Measurements from ENCODE around the gene TFAP2B.

The TFAP2B gene

DNA sequence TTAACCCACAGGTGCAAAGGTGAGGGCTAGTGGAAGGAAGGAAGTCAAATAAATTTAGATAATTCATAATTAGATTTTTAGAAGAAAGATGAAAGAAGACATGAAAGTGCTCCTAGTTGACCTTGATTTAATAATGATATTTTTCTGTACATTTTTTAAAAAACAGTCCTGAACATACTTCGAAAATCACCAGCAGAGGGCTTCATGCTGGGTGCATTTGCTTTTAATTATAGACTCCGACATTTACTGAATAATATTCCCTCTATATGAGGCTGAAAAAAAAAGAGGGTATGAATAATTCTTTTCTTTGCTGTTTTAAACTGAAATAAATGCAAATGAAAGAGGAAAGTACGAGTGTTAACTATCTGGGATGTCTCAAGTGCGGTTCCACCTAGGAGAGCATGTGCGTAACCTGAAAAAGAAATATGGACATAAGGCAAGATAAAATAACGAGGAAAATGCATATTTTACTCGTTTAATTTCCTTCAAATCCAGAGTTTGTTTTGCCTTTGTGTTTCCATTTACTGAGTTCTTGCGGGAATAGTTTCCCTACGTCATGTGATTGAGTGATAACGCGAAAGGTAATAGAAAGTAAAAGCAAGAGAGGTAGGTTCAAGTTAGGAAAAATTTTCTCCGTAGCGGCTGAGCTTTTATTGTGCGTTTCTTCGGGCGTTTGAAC, 3.1 kb upstream of the TFAP2B start:
- TF ChIP-seq POLR2AphosphoS5 (IDR thresholded peaks at IDR 0.05; ENCODE audit: low read depth, low read length) (no peak), TAF1 (IDR thresholded peaks at IDR 0.05; ENCODE audit: borderline replicate concordance, insufficient read depth, low read length) (no peak), FOXP2 (optimal IDR thresholded peaks at IDR 0.05; ENCODE audit: borderline replicate concordance, extremely low read depth, extremely low read length, insufficient read depth) (no peak), SIN3A (IDR thresholded peaks at IDR 0.05; ENCODE audit: borderline replicate concordance, insufficient read depth, low read length) (no peak)
- TF ChIP-seq, protein P1, sequence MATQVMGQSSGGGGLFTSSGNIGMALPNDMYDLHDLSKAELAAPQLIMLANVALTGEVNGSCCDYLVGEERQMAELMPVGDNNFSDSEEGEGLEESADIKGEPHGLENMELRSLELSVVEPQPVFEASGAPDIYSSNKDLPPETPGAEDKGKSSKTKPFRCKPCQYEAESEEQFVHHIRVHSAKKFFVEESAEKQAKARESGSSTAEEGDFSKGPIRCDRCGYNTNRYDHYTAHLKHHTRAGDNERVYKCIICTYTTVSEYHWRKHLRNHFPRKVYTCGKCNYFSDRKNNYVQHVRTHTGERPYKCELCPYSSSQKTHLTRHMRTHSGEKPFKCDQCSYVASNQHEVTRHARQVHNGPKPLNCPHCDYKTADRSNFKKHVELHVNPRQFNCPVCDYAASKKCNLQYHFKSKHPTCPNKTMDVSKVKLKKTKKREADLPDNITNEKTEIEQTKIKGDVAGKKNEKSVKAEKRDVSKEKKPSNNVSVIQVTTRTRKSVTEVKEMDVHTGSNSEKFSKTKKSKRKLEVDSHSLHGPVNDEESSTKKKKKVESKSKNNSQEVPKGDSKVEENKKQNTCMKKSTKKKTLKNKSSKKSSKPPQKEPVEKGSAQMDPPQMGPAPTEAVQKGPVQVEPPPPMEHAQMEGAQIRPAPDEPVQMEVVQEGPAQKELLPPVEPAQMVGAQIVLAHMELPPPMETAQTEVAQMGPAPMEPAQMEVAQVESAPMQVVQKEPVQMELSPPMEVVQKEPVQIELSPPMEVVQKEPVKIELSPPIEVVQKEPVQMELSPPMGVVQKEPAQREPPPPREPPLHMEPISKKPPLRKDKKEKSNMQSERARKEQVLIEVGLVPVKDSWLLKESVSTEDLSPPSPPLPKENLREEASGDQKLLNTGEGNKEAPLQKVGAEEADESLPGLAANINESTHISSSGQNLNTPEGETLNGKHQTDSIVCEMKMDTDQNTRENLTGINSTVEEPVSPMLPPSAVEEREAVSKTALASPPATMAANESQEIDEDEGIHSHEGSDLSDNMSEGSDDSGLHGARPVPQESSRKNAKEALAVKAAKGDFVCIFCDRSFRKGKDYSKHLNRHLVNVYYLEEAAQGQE (IDR thresholded peaks at IDR 0.05; ENCODE audit: insufficient read depth in 1 of 2, low read depth in 2 of 2, low read length in 2 of 2), result no peak

DNA sequence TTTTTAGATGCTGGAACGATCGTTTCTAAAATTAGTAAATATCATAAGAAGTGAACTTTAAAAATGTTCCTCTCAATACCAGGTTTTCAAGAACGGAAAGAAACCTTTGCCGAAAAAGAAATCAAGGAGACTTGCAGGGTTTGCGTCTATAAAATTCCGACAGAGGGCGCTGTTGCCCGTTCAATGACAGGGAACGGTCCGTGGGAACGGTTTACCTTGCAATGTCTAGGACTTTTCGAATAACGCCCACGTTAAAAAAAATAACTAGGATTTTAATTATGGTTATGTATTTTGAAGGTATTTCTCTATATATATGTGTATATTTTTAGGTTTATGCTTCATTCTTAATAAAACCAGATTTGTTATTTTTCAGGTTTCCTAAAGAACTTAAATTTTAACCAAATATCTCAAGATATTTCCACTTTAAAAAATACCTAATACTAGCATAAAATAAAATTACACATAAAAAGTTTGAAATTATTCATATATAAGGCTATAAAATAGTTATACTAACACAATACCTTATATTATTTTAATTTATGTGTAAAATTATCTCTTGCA, 2.5 kb upstream of the TFAP2B start:
- TF ChIP-seq, protein P1 (IDR thresholded peaks at IDR 0.05; ENCODE audit: insufficient read depth in 1 of 2, low read depth in 2 of 2, low read length in 2 of 2), result no peak
- no peak for TF ChIP-seq TAF1 (IDR thresholded peaks at IDR 0.05; ENCODE audit: borderline replicate concordance, insufficient read depth, low read length)
- no peak for TF ChIP-seq POLR2AphosphoS5 (IDR thresholded peaks at IDR 0.05; ENCODE audit: low read depth, low read length)
- no peak for TF ChIP-seq SIN3A (IDR thresholded peaks at IDR 0.05; ENCODE audit: borderline replicate concordance, insufficient read depth, low read length)
- TF ChIP-seq FOXP2 (optimal IDR thresholded peaks at IDR 0.05; ENCODE audit: borderline replicate concordance, extremely low read depth, extremely low read length, insufficient read depth), result no peak

DNA sequence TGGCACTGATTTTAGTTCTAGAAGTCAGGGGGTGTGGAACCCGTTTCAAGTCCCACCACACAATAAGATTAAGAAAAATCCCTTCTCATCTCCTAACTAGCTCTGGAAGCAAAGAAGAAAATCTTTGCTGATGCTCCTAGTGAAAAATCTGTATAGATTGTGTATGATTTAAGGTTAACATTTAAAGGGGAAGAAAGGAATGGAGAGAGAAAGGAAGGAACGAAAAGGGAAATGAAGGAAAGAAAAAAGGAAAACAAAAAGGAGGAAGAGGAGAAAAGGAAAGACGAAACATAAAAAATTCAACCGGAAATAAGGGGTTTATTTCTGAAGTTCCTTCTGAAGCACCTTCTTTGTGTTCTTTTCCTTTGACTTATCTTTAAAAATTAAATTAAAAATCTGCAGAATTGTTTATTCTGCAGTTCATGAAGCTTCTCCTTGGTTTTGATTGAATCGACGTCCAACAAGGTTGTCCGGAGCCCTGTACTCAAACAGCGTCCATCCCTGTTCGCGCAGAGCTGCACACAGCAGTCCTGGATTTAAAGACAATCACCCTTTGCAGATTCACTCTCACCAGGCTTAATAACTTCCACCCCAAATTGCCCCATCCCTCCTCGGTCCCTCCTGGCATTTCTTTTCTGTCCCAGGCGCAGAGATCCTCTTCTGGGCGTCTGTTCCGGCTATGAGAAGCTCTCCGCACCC, 1.6 kb upstream of the TFAP2B start:
- TF ChIP-seq FOXP2 (optimal IDR thresholded peaks at IDR 0.05; ENCODE audit: borderline replicate concordance, extremely low read depth, extremely low read length, insufficient read depth), result no peak
- TF ChIP-seq SIN3A (IDR thresholded peaks at IDR 0.05; ENCODE audit: borderline replicate concordance, insufficient read depth, low read length), result no peak
- TF ChIP-seq POLR2AphosphoS5 (IDR thresholded peaks at IDR 0.05; ENCODE audit: low read depth, low read length), result no peak
- TF ChIP-seq, protein P1 (IDR thresholded peaks at IDR 0.05; ENCODE audit: insufficient read depth in 1 of 2, low read depth in 2 of 2, low read length in 2 of 2), result no peak
- TF ChIP-seq TAF1 (IDR thresholded peaks at IDR 0.05; ENCODE audit: borderline replicate concordance, insufficient read depth, low read length), result no peak

DNA sequence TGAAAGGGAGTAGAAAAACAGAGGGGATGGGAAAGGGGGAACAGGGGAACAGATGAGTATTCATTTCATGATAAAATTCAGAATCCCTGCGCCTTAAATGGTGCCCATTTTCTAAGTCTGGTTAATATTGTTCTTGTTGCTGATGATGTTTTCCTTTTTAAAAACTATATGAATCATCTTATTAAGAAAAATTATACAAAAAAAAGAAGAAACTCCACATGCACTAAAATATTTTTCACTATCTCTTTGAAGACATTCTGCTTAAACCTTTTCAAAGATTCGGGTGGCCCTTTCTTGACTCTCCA, 1.1 kb upstream of the TFAP2B start:
- TF ChIP-seq FOXP2 (optimal IDR thresholded peaks at IDR 0.05; ENCODE audit: borderline replicate concordance, extremely low read depth, extremely low read length, insufficient read depth), result no peak

DNA sequence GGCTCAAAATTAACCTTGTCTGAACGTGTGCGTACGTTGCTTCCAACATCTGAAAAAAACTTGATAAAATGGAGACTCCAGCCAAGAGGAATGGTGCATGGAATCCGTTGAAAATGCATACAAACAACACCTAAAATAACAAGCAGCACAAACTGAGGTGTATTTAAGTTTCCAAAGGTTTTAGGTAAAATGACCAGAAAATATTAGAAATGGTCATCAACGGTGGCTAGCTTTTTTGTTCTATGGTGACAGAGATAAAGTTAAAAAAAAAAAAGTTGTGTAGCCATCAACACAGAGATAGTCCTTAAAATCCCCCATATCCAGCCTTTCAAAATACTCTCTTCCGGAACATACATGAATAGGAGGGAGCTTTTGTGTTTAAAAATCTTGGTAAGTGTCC, 651 bp upstream of the TFAP2B start:
- TF ChIP-seq SIN3A (IDR thresholded peaks at IDR 0.05; ENCODE audit: borderline replicate concordance, insufficient read depth, low read length), result no peak
- no peak for TF ChIP-seq FOXP2 (optimal IDR thresholded peaks at IDR 0.05; ENCODE audit: borderline replicate concordance, extremely low read depth, extremely low read length, insufficient read depth)
- no peak for TF ChIP-seq POLR2AphosphoS5 (IDR thresholded peaks at IDR 0.05; ENCODE audit: low read depth, low read length)
- TF ChIP-seq TAF1 (IDR thresholded peaks at IDR 0.05; ENCODE audit: borderline replicate concordance, insufficient read depth, low read length), result no peak
- TF ChIP-seq, protein P1 (IDR thresholded peaks at IDR 0.05; ENCODE audit: insufficient read depth in 1 of 2, low read depth in 2 of 2, low read length in 2 of 2), result no peak

All from PFSK-1 (cell line).